HG03025 (cell line): ENCODE measurements around the gene DHRSX.
"Not testable (repeated sequence)": the region's sequence is repeated elsewhere in the genome, so short reads cannot be mapped to it uniquely, and the experiment has no call there.

ENCODE experiments used
- ATAC-seq: cut with Tn5 transposase; IDR thresholded peaks from one replicate; pipeline ENCODE4 v1.9.1; 2021; ENCODE audit warnings: mild to moderate bottlenecking, moderate library complexity; ENCODE audit not compliant: unreplicated experiment, low FRiP score

DHRSX gene

DNA sequence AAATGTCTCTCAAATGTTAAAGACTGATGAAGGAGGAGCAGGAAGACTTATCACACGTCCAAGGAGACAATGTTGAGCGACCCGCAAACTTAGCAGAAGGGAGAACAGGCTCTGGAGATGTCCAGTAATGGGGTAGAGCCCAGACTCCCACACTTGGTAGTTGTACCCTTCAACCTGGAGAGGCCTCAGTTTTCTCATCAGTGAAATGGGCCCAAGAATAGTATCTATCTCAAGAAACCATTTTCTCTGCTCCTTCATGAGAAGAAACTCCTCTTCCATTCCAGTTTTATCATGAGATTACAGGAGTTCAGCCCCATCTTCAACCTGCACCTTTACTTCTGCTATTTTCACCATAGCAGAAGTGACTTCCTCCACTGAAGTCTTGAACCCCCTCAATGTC lies 169.9 kb downstream of the DHRSX start:
- no peak for ATAC-seq

DNA sequence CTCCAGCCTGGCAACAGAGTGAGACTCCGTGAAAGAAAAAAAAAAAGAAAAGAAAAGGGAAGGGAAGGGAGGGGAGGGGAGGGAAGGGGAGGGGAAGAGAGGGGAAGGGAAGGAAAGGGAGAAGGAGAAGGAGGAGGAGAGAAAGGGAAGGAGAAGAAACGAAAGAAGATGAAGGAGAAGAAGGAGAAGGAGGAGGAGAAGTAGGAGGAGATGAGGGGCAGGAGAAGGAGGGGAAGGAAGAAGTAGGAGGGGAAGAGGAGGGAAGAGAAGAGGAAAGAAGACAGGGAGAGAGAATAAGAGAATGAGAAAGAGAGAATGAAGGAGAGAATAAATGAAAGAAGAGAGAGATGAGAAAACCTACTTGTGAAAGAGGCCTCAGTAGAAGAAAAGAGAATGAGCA lies 170.3 kb downstream of the DHRSX start:
- no peak for ATAC-seq

DNA sequence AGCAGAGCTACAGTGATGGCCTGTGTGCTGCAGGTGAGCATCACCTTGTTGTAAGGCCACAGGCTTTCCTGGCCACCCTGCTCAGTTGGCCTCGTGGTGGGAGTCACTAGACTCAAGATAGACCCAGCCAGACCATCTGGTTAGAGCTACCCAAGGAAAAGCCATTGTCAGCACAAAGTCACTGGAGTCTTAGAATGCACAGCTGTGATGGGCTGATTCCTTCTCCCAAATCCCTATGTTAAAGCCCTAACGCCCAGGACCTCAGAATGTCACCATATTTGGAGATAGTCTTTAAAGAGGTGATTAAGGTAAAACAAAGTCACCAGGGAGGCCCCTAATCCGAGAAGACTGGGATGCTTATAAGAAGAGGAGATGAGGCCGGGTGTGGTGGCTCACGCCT lies 173.4 kb downstream of the DHRSX start:
- ATAC-seq, result no peak

DNA sequence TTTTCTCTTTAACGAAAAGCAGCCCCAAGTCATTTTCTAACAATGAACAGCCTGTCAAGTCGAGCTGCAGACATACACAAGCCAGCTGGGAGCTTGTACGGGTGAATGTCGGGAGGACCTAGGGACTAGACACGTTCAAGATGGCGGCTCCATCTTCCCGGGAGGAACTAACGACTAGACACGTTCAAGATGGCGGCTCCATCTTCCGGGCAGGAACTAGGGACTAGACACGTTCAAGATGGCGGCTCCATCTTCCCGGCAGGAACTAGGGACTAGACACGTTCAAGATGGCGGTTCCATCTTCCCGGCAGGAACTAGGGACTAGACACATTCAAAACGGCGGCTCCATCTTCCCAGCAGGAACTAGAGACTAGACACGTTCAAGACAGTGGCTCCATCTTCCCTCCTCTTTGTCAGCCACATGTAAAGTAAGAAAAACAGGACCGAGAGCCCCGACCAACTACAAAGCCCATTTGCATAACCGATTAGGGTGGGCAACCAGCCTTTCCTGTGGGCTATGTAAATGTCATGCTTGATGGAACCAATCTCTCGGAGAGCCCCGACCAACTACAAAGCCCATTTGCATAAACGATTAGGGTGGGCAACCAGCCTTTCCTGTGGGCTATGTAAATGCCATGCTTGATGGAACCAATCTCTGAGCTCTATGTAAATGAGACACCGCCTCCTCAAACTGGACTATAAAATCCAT lies 175.5 kb downstream of the DHRSX start:
- peak; percentile 57 for ATAC-seq

DNA sequence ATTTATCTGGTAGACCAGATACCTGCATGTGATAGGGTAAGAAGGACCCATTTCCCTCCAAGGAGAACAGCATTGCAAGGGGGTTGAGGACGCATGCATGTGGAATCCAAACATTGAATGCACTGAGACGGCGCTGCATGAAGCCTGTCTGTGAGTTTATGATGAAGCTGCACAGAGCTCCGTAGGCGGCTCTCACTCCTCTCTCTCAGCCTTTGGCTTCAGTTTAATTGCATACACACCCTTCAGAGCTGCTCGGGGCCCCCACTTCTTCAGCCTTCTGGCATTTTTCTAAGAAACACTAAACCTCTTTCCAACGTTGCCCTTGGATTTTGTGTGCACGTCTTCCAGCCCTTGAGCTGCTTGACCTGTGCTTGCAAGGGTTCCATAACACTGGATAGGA lies 176.6 kb downstream of the DHRSX start:
- no peak for ATAC-seq

DNA sequence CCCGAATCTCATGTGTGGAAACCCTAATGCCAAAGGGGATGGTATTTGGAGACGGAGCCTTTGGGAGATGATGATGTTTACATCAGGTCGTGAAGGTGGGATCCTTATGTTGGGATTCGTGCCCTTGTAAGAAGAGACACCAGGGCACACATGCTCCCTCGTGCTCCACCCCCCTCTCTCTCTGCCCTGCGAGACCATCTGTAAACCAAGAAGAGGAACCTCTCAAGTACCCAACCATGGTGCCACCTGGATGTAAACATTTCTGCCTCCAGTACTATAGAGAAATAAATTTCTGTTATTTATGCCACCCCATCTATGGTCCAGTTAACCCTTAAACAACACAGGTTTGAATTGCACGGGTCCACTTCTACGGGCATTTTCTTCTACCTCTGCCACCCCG lies 179.4 kb downstream of the DHRSX start:
- no peak for ATAC-seq

DNA sequence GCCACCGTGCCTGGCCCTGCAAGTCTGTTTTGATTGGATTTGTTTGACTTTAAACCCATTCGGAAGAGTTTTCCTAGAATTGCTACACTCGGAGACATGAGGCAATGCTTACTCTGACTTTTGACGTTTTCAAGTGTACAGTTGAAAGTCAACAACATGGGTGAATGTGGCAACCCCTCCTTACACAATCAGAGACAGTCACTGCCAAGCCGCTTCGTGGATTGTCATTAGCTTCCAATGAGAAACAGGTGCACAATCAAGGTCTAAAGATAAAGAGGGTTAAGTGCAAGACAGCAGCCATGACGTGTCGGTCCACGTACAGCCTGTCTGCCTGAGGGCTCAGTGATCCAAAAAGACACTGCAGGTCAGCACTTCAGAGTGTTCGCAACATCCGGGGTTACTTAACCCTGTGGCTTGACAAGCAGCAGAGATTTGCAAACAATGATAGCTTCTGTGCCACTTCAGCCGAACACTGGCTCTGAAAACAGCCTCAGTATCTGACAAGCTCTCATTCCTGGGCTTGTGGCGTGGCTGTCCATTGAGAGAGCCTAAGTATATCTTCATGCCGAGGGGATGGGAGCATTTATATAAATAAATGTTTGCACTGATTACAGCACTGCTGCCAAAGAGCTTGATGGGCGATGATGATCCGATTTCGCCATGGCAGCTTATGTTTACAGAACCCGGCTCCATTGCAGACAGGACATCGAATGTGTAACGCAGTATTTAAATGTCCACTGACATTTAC lies 180.0 kb downstream of the DHRSX start:
- no peak for ATAC-seq

DNA sequence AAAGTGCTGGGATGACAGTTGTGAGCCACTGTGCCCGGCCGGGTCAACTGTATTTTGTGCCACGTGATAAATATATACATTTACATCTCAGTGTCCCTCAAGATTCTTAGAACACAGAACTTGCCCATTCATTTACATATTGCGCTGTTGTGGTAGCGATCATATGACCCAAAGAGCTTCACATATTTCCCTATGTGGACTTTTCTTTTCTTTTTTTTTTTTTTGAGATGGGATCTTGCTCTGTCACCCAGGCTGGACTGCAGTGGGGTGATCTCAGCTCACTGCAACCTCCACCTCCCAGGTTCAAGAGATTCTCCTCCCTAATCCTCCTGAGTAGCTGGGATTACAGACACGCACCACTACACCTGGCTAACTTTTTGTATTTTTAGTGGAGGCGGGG lies 180.7 kb downstream of the DHRSX start:
- ATAC-seq, result no peak

DNA sequence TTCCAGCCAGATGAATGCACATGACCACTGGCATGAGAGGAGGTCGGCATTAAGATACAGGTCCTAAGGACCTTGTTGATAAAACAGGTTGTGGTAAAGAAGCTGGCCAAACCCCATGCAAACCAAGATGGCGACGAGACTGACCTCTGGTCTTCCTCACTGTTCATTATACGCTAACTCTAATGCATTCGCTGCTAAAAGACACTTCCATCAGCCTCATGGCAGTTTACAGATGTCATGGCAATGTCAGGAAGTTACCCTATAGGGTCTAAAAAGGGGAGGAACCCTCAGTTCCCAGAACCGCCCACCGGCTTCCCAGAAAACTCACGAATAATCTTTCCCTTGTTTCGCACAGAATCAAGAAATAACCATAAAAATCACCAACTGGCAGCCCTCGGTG lies 182.4 kb downstream of the DHRSX start:
- ATAC-seq, result no peak

DNA sequence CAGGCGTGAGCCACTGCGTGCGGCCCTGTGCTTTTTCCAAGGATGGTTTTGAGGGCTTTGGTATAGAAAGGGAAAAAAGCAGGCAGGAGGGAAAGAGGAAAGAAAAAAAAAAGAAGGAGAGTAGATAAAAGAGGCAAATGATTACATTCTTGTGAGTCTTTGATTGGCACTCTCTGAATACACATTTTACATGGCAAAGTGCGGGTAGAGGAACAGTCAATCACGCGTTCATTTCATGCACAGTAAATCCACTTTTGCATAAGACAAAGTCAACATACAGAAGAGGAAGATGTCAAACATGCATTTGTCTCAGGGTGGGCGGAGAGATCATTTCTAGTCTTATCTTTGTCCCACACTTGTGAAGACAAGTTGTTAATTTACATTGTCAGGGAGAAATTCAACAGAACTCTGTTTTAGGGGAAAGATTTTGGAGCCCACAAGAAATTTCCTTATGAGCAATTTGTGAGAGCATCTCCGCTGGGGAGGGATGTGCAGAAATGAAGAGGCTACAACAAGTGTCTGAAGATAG lies 183.2 kb downstream of the DHRSX start:
- ATAC-seq, result no peak

DNA sequence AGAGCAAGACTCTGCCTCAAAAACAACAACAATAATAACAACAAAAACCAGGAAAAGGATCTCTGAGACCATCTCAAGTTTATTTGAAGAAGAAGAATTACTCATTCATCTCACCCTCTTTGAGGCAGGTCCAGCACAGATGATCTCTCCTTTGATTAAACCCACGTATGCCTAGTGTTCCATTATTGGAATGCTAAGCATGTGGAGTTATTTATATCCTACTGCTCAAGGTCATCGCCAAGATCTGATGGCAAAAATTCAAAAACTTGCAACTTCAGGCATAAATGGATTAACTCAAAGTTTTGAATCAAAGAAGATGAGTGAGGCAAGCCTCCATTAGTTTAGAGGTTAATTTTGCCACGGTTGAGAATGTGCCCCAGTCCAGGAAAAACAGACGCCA lies 184.2 kb downstream of the DHRSX start:
- no peak for ATAC-seq

DNA sequence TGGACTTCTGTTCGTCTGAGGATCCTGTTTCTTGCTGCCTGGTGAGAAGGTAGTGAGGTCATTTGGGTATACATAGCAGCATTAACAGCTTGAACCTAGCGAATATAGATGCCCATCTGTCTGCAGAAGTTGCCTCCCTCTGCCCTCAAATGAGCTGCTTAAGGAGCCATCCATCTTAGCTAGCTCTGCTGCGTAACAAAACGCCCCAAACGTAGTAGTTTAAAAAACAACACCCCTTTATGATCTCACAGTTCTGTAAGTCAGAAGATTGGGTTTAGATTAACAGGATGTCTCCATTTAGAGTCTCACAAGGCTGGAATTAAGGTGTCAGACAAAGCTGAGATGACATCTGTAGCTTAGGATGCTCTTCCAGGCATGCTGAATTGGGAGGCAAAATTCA lies 185.3 kb downstream of the DHRSX start:
- no peak for ATAC-seq

DNA sequence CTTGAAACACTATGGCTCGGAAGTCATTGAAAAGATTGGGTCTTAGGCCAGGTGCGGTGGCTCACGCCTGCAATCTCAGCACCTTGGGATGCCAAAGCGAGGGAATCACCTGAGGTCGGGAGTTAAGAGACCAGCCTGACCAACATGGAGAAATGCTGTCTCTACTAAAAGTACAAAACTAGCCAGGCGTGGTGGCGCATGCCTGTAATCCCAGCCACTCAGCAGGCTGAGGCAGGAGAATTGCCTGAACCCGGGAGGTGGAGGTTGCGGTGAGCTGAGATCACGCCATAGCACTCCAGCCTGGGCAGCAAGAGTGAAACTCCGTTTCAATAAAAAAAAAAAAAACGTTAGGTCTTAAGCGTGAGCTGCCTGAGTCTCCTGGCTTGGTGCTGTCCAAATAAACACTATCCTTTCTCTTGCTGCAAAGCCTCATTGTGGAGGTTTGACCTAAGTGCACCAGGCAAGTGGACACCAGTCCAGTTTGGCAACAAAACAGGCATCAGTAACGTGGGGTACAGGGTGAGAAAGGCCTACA lies 185.9 kb downstream of the DHRSX start:
- no peak for ATAC-seq

DNA sequence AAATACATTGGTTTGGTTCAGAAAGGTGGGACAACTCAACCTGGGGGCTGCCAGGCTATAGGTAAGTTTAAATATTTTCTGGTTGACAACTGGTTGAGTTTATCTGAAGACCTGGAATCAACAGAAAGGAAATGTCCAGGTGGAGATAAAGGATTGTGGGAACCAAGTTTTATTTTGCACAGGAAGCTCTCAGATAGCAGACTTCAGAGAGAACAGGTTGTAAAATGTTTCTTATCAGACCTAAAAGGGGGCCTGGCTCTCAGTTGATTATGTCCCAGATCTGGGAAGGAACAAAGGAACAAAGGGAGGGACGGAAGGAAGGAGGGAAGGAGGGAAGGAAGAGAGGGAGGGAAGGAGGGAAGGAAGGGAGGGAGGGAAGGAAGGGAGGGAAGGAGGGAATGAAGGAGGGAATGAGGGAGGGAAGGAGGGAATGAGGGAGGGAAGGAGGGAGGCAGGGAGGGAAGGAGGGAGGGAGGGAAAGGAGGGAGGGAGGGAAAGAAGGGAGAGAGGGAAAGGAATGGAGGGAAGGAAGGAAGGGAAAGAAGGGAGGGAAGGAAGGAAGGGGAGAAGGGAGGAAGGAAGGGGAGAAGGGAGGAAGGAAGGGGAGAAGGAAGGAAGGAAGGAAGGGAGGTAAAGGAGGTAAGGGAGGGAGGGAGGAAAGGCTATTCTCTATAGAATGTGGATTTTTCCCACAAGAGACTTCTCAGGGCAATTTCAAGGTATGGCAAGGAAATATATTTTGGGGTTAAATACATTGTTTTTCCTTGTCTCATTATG lies 186.7 kb downstream of the DHRSX start:
- ATAC-seq, result no peak

DNA sequence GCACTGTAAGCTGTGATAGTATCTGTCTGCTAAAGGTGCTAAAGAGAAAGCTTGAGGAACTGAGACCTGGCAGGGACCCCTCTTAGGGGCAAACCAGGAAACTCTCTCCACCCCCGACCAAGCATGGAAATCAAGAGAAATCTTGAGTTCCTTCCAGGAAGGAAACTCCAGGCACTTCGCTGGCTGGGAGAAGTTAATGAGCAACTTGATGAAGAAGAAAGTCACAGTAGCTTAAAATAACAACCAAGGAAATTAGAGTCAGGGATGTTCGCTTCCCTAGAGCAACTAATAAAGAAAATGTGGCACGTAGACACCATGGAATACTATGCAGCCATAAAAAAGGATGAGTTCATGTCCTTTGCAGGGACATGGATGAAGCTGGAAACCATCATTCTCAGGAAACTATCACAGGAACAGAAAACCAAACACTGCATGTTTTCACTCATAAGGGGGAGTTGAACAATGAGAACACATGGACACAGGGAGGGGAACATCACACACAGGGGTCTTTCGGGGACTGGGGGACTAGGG lies 188.7 kb downstream of the DHRSX start:
- ATAC-seq, result not testable (repeated sequence)

DNA sequence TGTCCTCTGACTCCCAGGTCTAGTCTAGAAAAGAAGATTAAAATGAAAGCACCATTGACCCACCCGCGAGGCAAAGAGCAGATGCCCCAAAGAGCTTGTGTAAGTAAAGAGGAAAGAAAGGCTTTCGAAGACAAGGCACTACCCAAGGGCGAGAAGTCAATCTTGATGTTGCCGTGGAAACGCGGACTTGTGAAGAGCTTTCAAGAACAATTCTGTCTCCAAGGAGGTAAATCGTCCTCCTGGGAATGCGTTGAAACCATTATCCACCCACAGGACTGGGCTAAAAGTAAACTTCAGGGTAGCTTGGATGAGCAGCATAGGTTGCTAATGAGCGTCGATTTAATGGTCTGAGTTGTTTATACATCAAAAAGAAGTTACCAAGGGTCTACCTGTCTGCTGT lies 189.3 kb downstream of the DHRSX start:
- no peak for ATAC-seq

DNA sequence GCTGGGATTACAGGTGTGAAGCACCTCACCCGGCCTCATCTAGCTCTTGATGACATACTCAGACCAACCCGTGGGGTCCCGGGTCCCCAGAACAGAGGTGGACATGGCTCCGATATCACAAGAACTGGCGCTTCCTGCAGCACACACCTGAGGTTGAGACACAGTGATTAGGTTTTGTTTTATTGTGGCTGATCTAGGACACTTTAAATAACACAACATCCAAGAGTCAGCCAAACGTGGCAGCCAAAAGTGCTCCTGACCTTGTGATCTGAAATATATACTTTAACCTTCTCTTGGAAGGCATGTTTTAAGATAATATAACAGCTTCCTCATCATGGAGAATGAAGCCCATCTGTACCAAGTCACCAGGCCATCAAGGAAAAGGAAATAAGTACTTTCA lies 198.9 kb downstream of the DHRSX start:
- no peak for ATAC-seq

DNA sequence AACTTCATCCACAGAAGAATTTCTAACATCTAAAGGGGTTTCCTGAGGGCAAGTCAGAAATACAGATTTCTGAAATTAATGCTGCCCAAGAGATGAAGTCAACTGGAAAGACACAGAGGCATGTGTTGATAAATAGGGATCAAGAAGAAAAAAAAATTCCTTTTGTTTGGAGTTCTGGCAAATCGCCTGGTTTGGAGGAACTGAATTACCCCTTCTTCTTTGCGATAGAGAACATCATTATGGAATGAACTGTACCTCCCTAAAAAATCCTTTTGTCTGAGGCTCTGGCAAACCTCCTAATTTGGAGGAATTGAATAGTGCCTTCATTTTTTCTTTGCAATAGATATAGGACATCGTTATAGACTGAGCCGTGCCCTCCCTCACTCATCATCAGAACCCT lies 200.9 kb downstream of the DHRSX start:
- no peak for ATAC-seq

DNA sequence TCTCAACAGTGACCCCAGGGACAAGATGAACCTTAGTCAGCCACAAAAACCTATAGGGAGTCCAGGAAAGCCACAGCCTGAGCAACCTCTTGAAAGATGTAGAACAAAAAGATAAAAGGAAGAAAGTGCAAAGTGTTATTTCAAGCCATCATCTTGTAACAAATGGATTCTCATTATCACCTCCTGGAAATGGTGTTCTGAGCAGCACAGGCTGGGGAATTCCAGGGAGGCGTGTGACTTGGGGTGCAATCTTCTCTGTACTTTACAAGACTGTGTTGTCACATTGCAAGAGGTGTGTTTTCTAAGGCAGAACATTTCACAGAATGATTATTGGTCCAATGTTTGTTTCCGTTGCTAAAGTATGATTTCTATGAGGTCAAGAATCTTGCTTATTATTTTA lies 214.0 kb downstream of the DHRSX start:
- no peak for ATAC-seq

DNA sequence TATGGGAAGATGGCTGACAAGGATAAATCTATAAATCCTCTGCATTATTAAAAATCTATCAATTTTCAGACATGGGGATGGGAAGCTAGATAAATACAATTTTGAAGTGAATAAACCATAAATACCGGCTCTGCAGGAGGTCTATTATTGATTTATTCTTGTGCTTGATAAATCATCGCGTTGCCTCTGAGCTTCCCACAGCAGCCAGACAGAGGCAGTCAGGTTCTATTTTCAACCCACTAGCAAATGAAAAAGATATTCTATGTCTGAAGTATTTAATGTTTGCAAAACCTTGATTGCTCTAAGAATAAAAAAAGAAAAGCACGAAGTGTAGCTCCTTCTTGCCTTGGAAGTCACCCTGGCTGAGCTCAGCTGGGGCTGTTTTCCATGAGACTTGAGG lies 216.2 kb downstream of the DHRSX start:
- no peak for ATAC-seq

DNA sequence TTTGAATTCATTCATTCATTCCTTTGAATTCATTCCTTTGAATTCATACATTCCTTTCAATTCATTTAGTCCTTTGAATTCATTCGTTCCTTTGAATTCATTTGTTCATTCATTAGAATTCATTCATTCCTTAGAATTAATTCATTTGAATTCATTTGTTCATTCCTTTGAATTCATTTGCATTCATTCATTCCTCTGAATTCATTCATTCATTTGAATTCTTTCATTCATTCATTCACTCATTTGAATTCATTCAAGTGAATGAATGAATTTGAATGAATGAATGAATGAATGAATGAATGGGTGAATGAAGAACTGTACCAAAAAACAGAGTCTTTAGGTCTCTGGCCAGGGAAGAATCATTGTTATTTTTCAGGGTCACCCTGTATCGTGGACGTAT lies 216.6 kb downstream of the DHRSX start:
- ATAC-seq, result no peak
